Thoracic aorta (tissue), 2 donors: ENCODE measurements around the gene KIF21B. TPM values are rescaled to one million over a fixed set of nuclear protein-coding genes. Genes with fewer than 3 reads are reported as not detected.

ENCODE experiments used
- ATAC-seq: fragments of 150-250 bp; one replicate; pipeline ENCODE4 v1.8.0; 2017; ENCODE audit warnings: low read depth; ENCODE audit not compliant: insufficient number of reproducible peaks, low FRiP score
- DNase-seq: peaks from one replicate; pipeline ENCODE4 v3.0.0-alpha.2; 2020; ENCODE audit warnings: low spot score
- H3K27ac ChIP-seq, 2 donors: fragments of 200-600 bp; sonication (generic); 1 replicate in 1 of 2; 2 replicates in 1 of 2; pipeline ENCODE4 v1.5.1; 2016; ENCODE audit warnings: mild to moderate bottlenecking in 2 of 2, moderate library complexity in 2 of 2
- H3K27me3 ChIP-seq: fragments of 200-600 bp; sonication (generic); replicated peaks from 2 replicates; pipeline ENCODE4 v1.6.0; 2016; ENCODE audit warnings: mild to moderate bottlenecking; ENCODE audit not compliant: insufficient read depth
- H3K36me3 ChIP-seq: fragments of 200-600 bp; sonication (generic); one replicate; pipeline ENCODE4 v1.5.1; 2016
- H3K4me1 ChIP-seq, 2 donors: fragments of 200-600 bp; sonication (generic); 1 replicate in 1 of 2; 2 replicates in 1 of 2; pipeline versions ENCODE4 v1.5.1 to v1.6.0; 2016; ENCODE audit warnings: low read depth in 2 of 2, mild to moderate bottlenecking in 1 of 2; ENCODE audit not compliant: control insufficient read depth in 1 of 2
- H3K4me3 ChIP-seq: fragments of 200-600 bp; sonication (generic); 2 replicates; pipeline ENCODE4 v1.5.1; 2016; ENCODE audit warnings: mild to moderate bottlenecking
- H3K9me3 ChIP-seq: fragments of 200-600 bp; sonication (generic); 2 replicates; pipeline ENCODE4 v1.5.1; 2016
- total RNA-seq, 2 donors: library from RNA; depleted of rRNA; stranded (reverse); fragments of >200 nt; gene quantifications; one replicate each; pipeline versions ENCODE4 v1.1.0 to v1.2.3, GENCODE V29; 2016
- TF ChIP-seq, protein P1 (sequence below): fragments of 200-600 bp; sonication (generic); IDR thresholded peaks from one replicate; pipeline ENCODE4 v1.5.1; 2019; ENCODE audit warnings: antibody characterized with exemption

KIF21B gene
- total RNA-seq, 2 donors from 2014 or later, result 4.2 to 4.7 TPM

DNA sequence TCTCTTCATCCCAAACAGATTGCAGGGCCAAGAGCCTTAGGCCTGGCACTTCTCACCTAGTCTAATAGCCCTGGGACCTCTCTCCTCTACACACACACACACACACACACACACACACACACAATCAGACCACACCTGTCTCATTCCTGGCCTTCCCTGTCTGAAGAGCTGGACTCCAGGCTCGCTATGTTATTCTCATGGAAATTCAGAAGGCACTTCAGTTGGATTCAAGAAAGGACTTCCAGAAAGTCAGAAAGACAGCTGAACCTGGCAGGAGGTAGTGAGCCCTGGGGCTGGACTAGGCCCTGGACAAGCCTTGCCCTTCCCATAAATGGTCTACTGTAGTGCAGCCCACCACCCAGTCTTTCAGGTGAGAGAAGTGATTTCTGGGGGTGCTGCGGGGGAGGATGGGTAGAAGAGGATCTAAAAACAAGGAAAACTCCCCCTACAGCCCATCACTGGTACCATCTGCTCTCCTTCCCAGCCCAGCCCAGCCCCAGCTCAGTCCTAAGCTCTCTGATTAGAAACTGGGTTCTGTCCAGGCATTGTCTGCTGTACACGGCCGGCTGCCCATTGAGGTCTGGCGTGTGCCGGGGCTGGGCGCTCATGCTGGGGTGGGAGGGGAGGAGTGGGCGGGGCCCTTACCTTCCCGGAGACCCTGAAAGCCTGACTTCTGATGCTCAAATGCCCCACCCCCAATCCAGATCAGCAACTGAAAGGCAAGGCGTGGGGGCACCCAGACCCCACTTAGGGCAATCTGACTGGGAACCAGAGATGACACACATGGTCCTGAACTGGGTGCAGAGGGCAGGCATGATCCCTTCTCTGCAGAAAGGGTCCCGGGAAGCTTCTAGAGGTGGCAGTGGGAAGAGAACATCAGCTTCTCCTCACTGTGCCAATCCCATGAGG is 2.5 kb downstream of the KIF21B start:
- TF ChIP-seq, protein P1, sequence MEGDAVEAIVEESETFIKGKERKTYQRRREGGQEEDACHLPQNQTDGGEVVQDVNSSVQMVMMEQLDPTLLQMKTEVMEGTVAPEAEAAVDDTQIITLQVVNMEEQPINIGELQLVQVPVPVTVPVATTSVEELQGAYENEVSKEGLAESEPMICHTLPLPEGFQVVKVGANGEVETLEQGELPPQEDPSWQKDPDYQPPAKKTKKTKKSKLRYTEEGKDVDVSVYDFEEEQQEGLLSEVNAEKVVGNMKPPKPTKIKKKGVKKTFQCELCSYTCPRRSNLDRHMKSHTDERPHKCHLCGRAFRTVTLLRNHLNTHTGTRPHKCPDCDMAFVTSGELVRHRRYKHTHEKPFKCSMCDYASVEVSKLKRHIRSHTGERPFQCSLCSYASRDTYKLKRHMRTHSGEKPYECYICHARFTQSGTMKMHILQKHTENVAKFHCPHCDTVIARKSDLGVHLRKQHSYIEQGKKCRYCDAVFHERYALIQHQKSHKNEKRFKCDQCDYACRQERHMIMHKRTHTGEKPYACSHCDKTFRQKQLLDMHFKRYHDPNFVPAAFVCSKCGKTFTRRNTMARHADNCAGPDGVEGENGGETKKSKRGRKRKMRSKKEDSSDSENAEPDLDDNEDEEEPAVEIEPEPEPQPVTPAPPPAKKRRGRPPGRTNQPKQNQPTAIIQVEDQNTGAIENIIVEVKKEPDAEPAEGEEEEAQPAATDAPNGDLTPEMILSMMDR, result no peak
- Histone ChIP-seq H3K4me3 (no peak overlapping the region), H3K27me3 (no peaks in the 10 kb centered on the region), H3K36me3 (no peaks in the 10 kb centered on the region), H3K27ac (no peak overlapping the region), H3K9me3 (no peaks in the 10 kb centered on the region), H3K4me1 (peaks cover 6 to 27% of the 10 kb centered on the region in 2 donors)
- no peak for ATAC-seq
- DNase-seq, result no peak

DNA sequence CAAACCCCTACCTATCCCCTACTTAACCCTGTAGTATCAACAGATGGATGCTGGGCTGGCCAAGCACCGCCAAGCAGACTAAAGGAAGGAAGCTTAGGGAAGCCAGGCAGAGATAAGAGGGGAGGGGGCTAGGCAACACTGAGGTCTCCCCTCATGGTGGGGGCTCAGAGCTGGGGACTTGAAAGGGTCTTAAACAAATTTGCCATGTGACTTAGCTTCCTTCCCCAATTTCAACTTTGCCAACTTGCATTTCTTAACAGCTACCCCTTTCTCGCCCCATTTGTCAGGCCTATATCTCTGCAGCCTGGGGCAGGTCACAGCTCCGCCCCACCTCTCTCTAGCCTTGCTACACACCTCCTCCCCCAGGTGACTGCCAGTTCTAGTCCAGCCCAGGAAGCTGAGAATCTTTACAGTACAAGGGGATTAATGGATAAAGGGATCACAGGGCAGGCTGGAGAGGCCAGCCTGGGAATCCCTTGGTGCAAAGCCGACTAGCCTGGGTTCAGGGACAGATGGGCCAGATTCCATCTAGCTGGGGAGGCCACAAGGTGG is 3.4 kb downstream of the KIF21B start:
- H3K4me1 ChIP-seq, result peaks cover 6 to 26% of the 10 kb centered on the region in 2 donors
- DNase-seq (no peak), ATAC-seq (no peak)
- TF ChIP-seq, protein P1, result no peak
- no peaks in the 10 kb centered on the region for H3K27me3 ChIP-seq
- H3K4me3 ChIP-seq, result no peak overlapping the region
- no peaks in the 10 kb centered on the region for H3K9me3 ChIP-seq
- H3K27ac ChIP-seq, result no peak overlapping the region
- no peaks in the 10 kb centered on the region for H3K36me3 ChIP-seq

DNA sequence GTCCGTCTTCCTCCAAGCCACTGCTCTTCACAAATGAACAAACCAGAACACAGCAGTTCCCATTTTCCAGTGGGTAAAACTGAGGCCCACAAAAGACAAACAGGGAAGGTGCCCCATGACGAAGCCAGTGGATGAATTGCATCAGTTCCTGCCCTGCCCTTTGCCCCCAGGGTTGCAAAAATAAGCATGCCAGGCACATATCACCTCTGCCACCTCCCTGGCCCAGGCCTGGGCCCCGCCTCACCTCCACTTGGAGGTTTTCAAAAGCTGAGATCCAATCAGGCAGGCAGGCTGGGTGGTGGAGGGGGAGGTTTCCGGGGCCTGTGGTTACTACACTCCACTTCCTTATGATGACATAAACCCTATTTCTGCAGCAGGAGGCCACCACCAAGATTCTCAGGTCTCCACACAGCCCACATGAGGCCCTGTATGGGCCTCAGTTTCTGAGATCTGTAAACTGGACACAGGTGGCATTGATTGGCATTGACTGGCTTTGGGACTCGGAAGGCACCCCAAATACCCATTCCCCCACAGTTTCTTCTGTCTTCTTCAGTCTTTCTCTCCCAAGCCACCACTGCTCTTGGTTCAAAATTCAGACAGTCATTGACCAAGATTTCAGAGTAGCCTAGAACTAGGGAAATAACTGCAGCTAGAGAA is 4.1 kb downstream of the KIF21B start:
- DNase-seq (no peak), ATAC-seq (no peak)
- Histone ChIP-seq H3K27ac (no peak overlapping the region), H3K9me3 (no peaks in the 10 kb centered on the region), H3K4me1 (peaks cover 7 to 26% of the 10 kb centered on the region in 2 donors), H3K27me3 (no peaks in the 10 kb centered on the region), H3K4me3 (no peak overlapping the region), H3K36me3 (no peaks in the 10 kb centered on the region)
- TF ChIP-seq, protein P1, result no peak

DNA sequence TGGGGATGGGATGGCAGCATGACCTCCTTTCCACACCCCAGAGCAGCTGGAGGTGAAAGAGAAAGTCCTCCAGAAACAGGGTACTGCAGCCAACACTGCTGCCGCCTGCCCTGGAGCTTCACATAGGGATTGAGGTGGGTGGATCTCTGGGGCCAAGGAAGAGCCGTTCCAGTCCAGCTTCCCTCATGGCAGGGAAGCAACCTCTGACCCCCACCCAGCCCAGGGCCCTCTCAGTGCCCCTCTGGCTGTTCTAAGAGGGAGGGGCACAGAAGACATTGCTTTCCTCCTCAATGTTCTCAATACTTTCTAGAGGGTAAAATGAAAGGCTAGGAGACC is 5.7 kb downstream of the KIF21B start:
- Histone ChIP-seq H3K27ac (no peak overlapping the region), H3K9me3 (no peaks in the 10 kb centered on the region), H3K4me1 (peaks cover 8 to 22% of the 10 kb centered on the region in 2 donors), H3K36me3 (no peaks in the 10 kb centered on the region), H3K27me3 (no peaks in the 10 kb centered on the region), H3K4me3 (no peak overlapping the region)
- DNase-seq, result no peak
- TF ChIP-seq, protein P1, result no peak
- no peak for ATAC-seq
